Measurements from ENCODE around the gene SPRR1A. TPM values are rescaled to one million over a fixed set of nuclear protein-coding genes. Genes with fewer than 3 reads are reported as not detected.

SPRR1A gene
- total RNA-seq, 1 donor from 2014 or later: not detected

GRCh38 chr1:153028766-153029165 is 44.9 kb downstream of the SPRR1A start:
- no peak for DNase-seq (ENCODE audit: low read depth in 2 of 2)

- DNase-seq (ENCODE audit: low read depth in 2 of 2): no peak
Measured at GRCh38 chr1:153030895-153031294, 47.0 kb downstream of the SPRR1A start, which contains the start of gene SPRR1B. TSS of gene SPRR1B (plus strand) at chr1:153031203. CDS start at chr1:153032346, 1,143 bp downstream.

- no peak for DNase-seq (ENCODE audit: low read depth in 2 of 2)
Measured at GRCh38 chr1:153032073-153032472, 48.2 kb downstream of the SPRR1A start.

- DNase-seq (ENCODE audit: low read depth in 2 of 2): peak; percentile 0 to 35
Measured at GRCh38 chr1:153032677-153033308, 48.9 kb downstream of the SPRR1A start.

- no peak for DNase-seq (ENCODE audit: low read depth in 2 of 2)
Measured at GRCh38 chr1:153035211-153035610, 51.3 kb downstream of the SPRR1A start.

Other genes starting within 250 kb of the SPRR1A start
- gene KPRP, start 226.1 kb upstream of the SPRR1A start, total RNA-seq: not detected in 2 replicates
- not detected in 2 replicates for gene LCE1F, start 208.9 kb upstream of the SPRR1A start, total RNA-seq
- gene LCE1E, start 197.8 kb upstream of the SPRR1A start, total RNA-seq: not detected in 2 replicates
- gene LCE1D, start 187.4 kb upstream of the SPRR1A start, total RNA-seq: not detected in 2 replicates
- not detected in 2 replicates for gene LCE1C, start 177.4 kb upstream of the SPRR1A start, total RNA-seq
- not detected in 2 replicates for gene LCE1B, start 172.1 kb upstream of the SPRR1A start, total RNA-seq
- gene LCE1A, start 156.6 kb upstream of the SPRR1A start, total RNA-seq: not detected in 2 replicates
- gene LCE6A, start 141.2 kb upstream of the SPRR1A start, total RNA-seq: not detected in 2 replicates
- gene LCE7A, start 124.1 kb upstream of the SPRR1A start, total RNA-seq: not detected in 2 replicates
- not detected in 2 replicates for gene SMCP, start 105.8 kb upstream of the SPRR1A start, total RNA-seq
- gene IVL, start 75.5 kb upstream of the SPRR1A start, total RNA-seq: not detected in 2 replicates
- gene SPRR5, start 36.9 kb upstream of the SPRR1A start, total RNA-seq: not detected in 2 replicates
- gene SPRR4, start 13.4 kb upstream of the SPRR1A start, total RNA-seq: not detected in 2 replicates
- gene SPRR3, start 17.7 kb downstream of the SPRR1A start, total RNA-seq: not detected in 2 replicates
- not detected in 2 replicates for gene SPRR1B, start 47.1 kb downstream of the SPRR1A start, total RNA-seq
- not detected in 2 replicates for gene SPRR2D, start 57.0 kb downstream of the SPRR1A start, total RNA-seq
- not detected in 2 replicates for gene SPRR2A, start 73.4 kb downstream of the SPRR1A start, total RNA-seq
- gene SPRR2B, start 87.5 kb downstream of the SPRR1A start, total RNA-seq: not detected in 2 replicates
- not detected in 2 replicates for gene SPRR2E, start 110.4 kb downstream of the SPRR1A start, total RNA-seq
- gene SPRR2F, start 129.4 kb downstream of the SPRR1A start, total RNA-seq: not detected in 2 replicates
- gene SPRR2G, start 166.8 kb downstream of the SPRR1A start, total RNA-seq: not detected in 2 replicates
- not detected in 2 replicates for gene LELP1, start 219.3 kb downstream of the SPRR1A start, total RNA-seq
- not detected in 2 replicates for gene PRR9, start 233.5 kb downstream of the SPRR1A start, total RNA-seq

Measured in lung microvascular endothelial cell (primary cell).